GM12874 (cell line): Measurements from ENCODE around the gene AFF3.

Source experiments
- CTCF ChIP-seq: IDR thresholded peaks from 2 replicates; pipeline ENCODE4 v1.5.1; 2011; ENCODE audit warnings: low read depth, mild to moderate bottlenecking, control low read depth, low read length, moderate library complexity; ENCODE audit not compliant: insufficient read depth

AFF3 gene

DNA sequence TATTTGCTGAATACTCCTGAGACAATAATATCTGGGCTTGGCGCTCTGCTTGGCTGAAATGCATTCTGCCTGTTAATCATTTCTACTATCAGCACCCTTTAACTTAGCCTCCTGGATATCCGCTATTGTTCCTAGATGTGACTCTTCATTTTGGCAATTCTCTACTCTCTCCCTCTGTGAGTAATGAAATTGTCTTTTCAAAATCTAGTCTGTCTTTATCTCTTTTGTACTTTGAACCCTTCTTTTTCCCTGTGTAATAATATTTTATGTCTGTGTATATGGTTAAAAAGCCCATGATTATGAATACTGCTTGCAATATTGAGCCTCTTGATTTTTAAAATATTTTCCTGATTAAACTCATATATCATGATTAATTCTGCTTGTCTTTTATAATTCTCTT lies 646.4 kb downstream of the AFF3 start:
- no peak for TF ChIP-seq CTCF
